GM12872 (cell line): Measurements from ENCODE around the gene MAGOH.

Experiments used
- CTCF ChIP-seq: IDR thresholded peaks from 3 replicates; pipeline ENCODE4 v1.5.1; 2011; ENCODE audit warnings: low read depth, mild to moderate bottlenecking, low read length, moderate library complexity; ENCODE audit not compliant: insufficient read depth

MAGOH gene

GRCh38 chr1:53280496-53280895 lies 42.2 kb upstream of the MAGOH start:
- TF ChIP-seq CTCF, result no peak

GRCh38 chr1:53279296-53280200 lies 41.2 kb upstream of the MAGOH start:
- TF ChIP-seq CTCF, result no peak

GRCh38 chr1:53278298-53278725 lies 40.0 kb upstream of the MAGOH start:
- peak; percentile 83 for TF ChIP-seq CTCF

- no peak for TF ChIP-seq CTCF
Observed at GRCh38 chr1:53277326-53277725, 39.0 kb upstream of the MAGOH start.

- no peak for TF ChIP-seq CTCF
Observed at GRCh38 chr1:53276902-53277281, 38.6 kb upstream of the MAGOH start.

- no peak for TF ChIP-seq CTCF
Observed at GRCh38 chr1:53276153-53276901, 38.0 kb upstream of the MAGOH start.

- TF ChIP-seq CTCF, result no peak
Observed at GRCh38 chr1:53275566-53275965, 37.2 kb upstream of the MAGOH start.
